Esophagus (tissue), 2 donors: ENCODE results near the gene EFS. TPM values are rescaled to one million over a fixed set of nuclear protein-coding genes. Genes with fewer than 3 reads are reported as not detected.
"Not testable (repeated sequence)": the region's sequence is repeated elsewhere in the genome, so short reads cannot be mapped to it uniquely, and the experiment has no call there.

Experiments
- H3K27ac ChIP-seq, 2 donors: one replicate each; pipeline ENCODE4 v1.5.1; 2013; ENCODE audit warnings: low read depth in 2 of 2, mild to moderate bottlenecking in 2 of 2, inconsistent platforms in 1 of 2, low read length in 1 of 2, moderate library complexity in 1 of 2
- H3K27me3 ChIP-seq, 2 donors: one replicate each; pipeline ENCODE4 v1.6.1; 2013; ENCODE audit warnings: low read length in 2 of 2, control low read depth in 1 of 2, mild to moderate bottlenecking in 1 of 2; ENCODE audit not compliant: insufficient read depth in 2 of 2, control insufficient read depth in 1 of 2
- H3K36me3 ChIP-seq, 2 donors: one replicate each; pipeline ENCODE4 v1.6.1; 2013; ENCODE audit warnings: low read length in 1 of 2; ENCODE audit not compliant: control insufficient read depth in 2 of 2, insufficient read depth in 2 of 2
- H3K4me1 ChIP-seq, 2 donors: one replicate each; pipeline ENCODE4 v1.6.1; 2013; ENCODE audit warnings: low read length in 1 of 2; ENCODE audit not compliant: control insufficient read depth in 2 of 2, insufficient read depth in 2 of 2
- H3K4me3 ChIP-seq, 2 donors: one replicate each; pipeline ENCODE4 v1.5.1; 2013; ENCODE audit warnings: low read length in 2 of 2, mild to moderate bottlenecking in 2 of 2, low read depth in 1 of 2, moderate library complexity in 1 of 2
- H3K9me3 ChIP-seq, 2 donors: one replicate each; pipeline ENCODE4 v1.6.1; 2013; ENCODE audit warnings: mild to moderate bottlenecking in 2 of 2, low read depth in 1 of 2, low read length in 1 of 2, moderate library complexity in 1 of 2; ENCODE audit not compliant: control insufficient read depth in 2 of 2, insufficient read depth in 1 of 2
- WGBS, 2 donors: extraction: QIAGEN DNeasy Blood & Tissue Kit; methylation state at CpG; one replicate each; pipeline ENCODE4 v1.1.7; 2013; 5-methylcytosine and 5-hydroxymethylcytosine counted together
- polyA plus RNA-seq, 2 donors: library from polyadenylated mRNA; stranded (reverse); fragments of 200-250 nt; gene quantifications; one replicate each; pipeline ENCODE4 v1.2.3, GENCODE V29; 2013
- donor health status: healthy with polysubstance abuse.
- donor health status: Bipolar disorder and iron deficiency.

The EFS gene
- polyA plus RNA-seq, 2 donors = 23.1 to 35.9 TPM

- H3K27ac ChIP-seq, H3K27me3 ChIP-seq, H3K36me3 ChIP-seq, H3K9me3 ChIP-seq, H3K4me3 ChIP-seq, H3K4me1 ChIP-seq: not testable (repeated sequence)
- WGBS, 2 donors = 88 to 89% methylated on average over 16 of the region's 16 CpGs
These were observed 35.7 kb upstream of the EFS start for GRCh38 chr14:23400496-23401149.

GRCh38 chr14:23399591-23399990, 34.6 kb upstream of the EFS start:
- Histone ChIP-seq H3K4me1 (no peaks in the 10 kb centered on the region), H3K9me3 (no peaks in the 10 kb centered on the region), H3K36me3 (no peaks in the 10 kb centered on the region), H3K27me3 (no peaks in the 10 kb centered on the region), H3K27ac (no peak overlapping the region), H3K4me3 (no peak overlapping the region)
- 85 to 89% methylated on average over 6 of the region's 6 CpGs for WGBS, 2 donors

GRCh38 chr14:23399136-23399535, 34.2 kb upstream of the EFS start:
- no peaks in the 10 kb centered on the region for H3K9me3 ChIP-seq
- no peaks in the 10 kb centered on the region for H3K27me3 ChIP-seq
- 88 to 89% methylated on average over 3 of the region's 3 CpGs for WGBS, 2 donors
- no peaks in the 10 kb centered on the region for H3K4me1 ChIP-seq
- no peak overlapping the region for H3K27ac ChIP-seq
- no peaks in the 10 kb centered on the region for H3K36me3 ChIP-seq
- no peak overlapping the region for H3K4me3 ChIP-seq

- no peaks in the 10 kb centered on the region for H3K9me3 ChIP-seq
- no peak overlapping the region for H3K4me3 ChIP-seq
- no peaks in the 10 kb centered on the region for H3K4me1 ChIP-seq
- no peaks in the 10 kb centered on the region for H3K36me3 ChIP-seq
- WGBS, 2 donors = 77 to 84% methylated on average over 4 of the region's 4 CpGs
- no peak overlapping the region for H3K27ac ChIP-seq
- H3K27me3 ChIP-seq = no peaks in the 10 kb centered on the region
These were observed 33.4 kb upstream of the EFS start for GRCh38 chr14:23398348-23398747.

GRCh38 chr14:23396781-23397407, 31.9 kb upstream of the EFS start:
- no peaks in the 10 kb centered on the region for H3K36me3 ChIP-seq
- no peak overlapping the region for H3K27ac ChIP-seq
- WGBS, 2 donors = 94 to 95% methylated on average over 10 of the region's 10 CpGs
- no peaks in the 10 kb centered on the region for H3K27me3 ChIP-seq
- H3K4me1 ChIP-seq = no peaks in the 10 kb centered on the region
- H3K4me3 ChIP-seq = no peak overlapping the region
- no peaks in the 10 kb centered on the region for H3K9me3 ChIP-seq

GRCh38 chr14:23396126-23396525, 31.2 kb upstream of the EFS start:
- no peak overlapping the region for H3K27ac ChIP-seq
- no peak overlapping the region for H3K4me3 ChIP-seq
- H3K4me1 ChIP-seq = no peaks in the 10 kb centered on the region
- H3K36me3 ChIP-seq = no peaks in the 10 kb centered on the region
- no peaks in the 10 kb centered on the region for H3K9me3 ChIP-seq
- H3K27me3 ChIP-seq = no peaks in the 10 kb centered on the region
- WGBS, 2 donors = 92% methylated on average over 10 of the region's 10 CpGs

GRCh38 chr14:23392613-23393012, 27.6 kb upstream of the EFS start:
- Histone ChIP-seq H3K4me3 (no peak overlapping the region), H3K36me3 (no peaks in the 10 kb centered on the region), H3K4me1 (no peaks in the 10 kb centered on the region), H3K27me3 (no peaks in the 10 kb centered on the region), H3K27ac (no peak overlapping the region), H3K9me3 (no peaks in the 10 kb centered on the region)
- WGBS, 2 donors = 78% methylated on average over 7 of the region's 7 CpGs

GRCh38 chr14:23389871-23390270, 24.9 kb upstream of the EFS start:
- H3K27me3 ChIP-seq, H3K36me3 ChIP-seq, H3K4me3 ChIP-seq, H3K9me3 ChIP-seq, H3K27ac ChIP-seq, H3K4me1 ChIP-seq: not testable (repeated sequence)
- 88 to 93% methylated on average over 3 to 5 of the region's 19 CpGs for WGBS, 2 donors

- Histone ChIP-seq H3K4me1 (no peaks in the 10 kb centered on the region), H3K4me3 (no peak overlapping the region), H3K9me3 (no peaks in the 10 kb centered on the region), H3K27ac (no peak overlapping the region), H3K36me3 (no peaks in the 10 kb centered on the region), H3K27me3 (no peaks in the 10 kb centered on the region)
- WGBS, 2 donors = 75 to 79% methylated on average over 12 of the region's 12 CpGs
These were observed 24.4 kb upstream of the EFS start for GRCh38 chr14:23389396-23389795.

- H3K4me1 ChIP-seq = no peaks in the 10 kb centered on the region
- H3K27ac ChIP-seq = no peak overlapping the region
- H3K4me3 ChIP-seq = no peak overlapping the region
- H3K36me3 ChIP-seq = no peaks in the 10 kb centered on the region
- H3K27me3 ChIP-seq = no peaks in the 10 kb centered on the region
- H3K9me3 ChIP-seq = no peaks in the 10 kb centered on the region
- 88 to 90% methylated on average over 8 of the region's 8 CpGs for WGBS, 2 donors
These were observed 24.0 kb upstream of the EFS start for GRCh38 chr14:23388996-23389395.
